IMR-90 (cell line): ENCODE measurements around the gene DSCAM. TPM values are rescaled to one million over a fixed set of nuclear protein-coding genes. Genes with fewer than 3 reads are reported as not detected.

ENCODE experiments used
- ATAC-seq: fragments of 200-7000 bp; cut with Tn5 transposase; 2 replicates; pipeline ENCODE4 v1.9.1; 2020; ENCODE audit warnings: low read depth, mild to moderate bottlenecking, moderate library complexity
- BruUV-seq: library from RNA; stranded (reverse); fragments of 400-500 nt; replicated peaks from 2 replicates; lab custom pipeline; 2021; lab: Mats Ljungman, UMichigan
- CTCF ChIA-PET: fragments of 300-600 bp; formaldehyde crosslinking; extraction: SDS; loops from one replicate; lab custom pipeline; 2021; ENCODE audit warnings: antibody characterized with exemption; lab: Yijun Ruan, JAX
- POLR2A ChIA-PET: fragments of 300-600 bp; sonication (Branson Sonifier 250); formaldehyde crosslinking; loops from one replicate; lab custom pipeline; 2022; ENCODE audit warnings: antibody characterized with exemption; ENCODE audit not compliant: unreplicated experiment; lab: Charles Lee
- DNase-seq: peaks from one replicate; pipeline ENCODE4 v3.0.0; 2013
- H2AFZ ChIP-seq: replicated peaks from 2 replicates; pipeline ENCODE3; 2013; ENCODE audit warnings: low read length, mild to moderate bottlenecking; ENCODE audit not compliant: poor library complexity
- H2AK5ac ChIP-seq: 2 replicates; pipeline ENCODE4 v1.6.1; 2013; ENCODE audit warnings: low read depth, low read length, inconsistent platforms
- H2AK9ac ChIP-seq: replicated peaks from 2 replicates; pipeline ENCODE3; 2013; ENCODE audit warnings: mild to moderate bottlenecking, low read depth, low read length, moderate library complexity; ENCODE audit not compliant: poor library complexity
- H2BK120ac ChIP-seq: 2 replicates; pipeline ENCODE4 v1.6.1; 2013; ENCODE audit warnings: low read depth, low read length, inconsistent platforms
- H2BK15ac ChIP-seq: 3 replicates; pipeline ENCODE4 v1.6.1; 2013; ENCODE audit warnings: low read depth, low read length, inconsistent platforms
- H2BK20ac ChIP-seq: 2 replicates; pipeline ENCODE4 v1.6.1; 2013; ENCODE audit warnings: low read depth, mild to moderate bottlenecking, inconsistent platforms, low read length, moderate library complexity
- H2BK5ac ChIP-seq: 2 replicates; pipeline ENCODE4 v1.6.1; 2013; ENCODE audit warnings: mild to moderate bottlenecking, low read depth, low read length, inconsistent platforms; ENCODE audit not compliant: poor library complexity, severe bottlenecking
- H3K14ac ChIP-seq: replicated peaks from 2 replicates; pipeline ENCODE4 v1.6.1; 2013; ENCODE audit warnings: low read depth, low read length, inconsistent platforms
- H3K18ac ChIP-seq: 2 replicates; pipeline ENCODE4 v1.6.1; 2013; ENCODE audit warnings: low read depth, low read length, control low read depth
- H3K23ac ChIP-seq: 2 replicates; pipeline ENCODE4 v1.6.1; 2013; ENCODE audit warnings: low read depth, low read length, inconsistent platforms
- H3K27ac ChIP-seq: 2 replicates; pipeline ENCODE4 v1.5.1; 2013; ENCODE audit warnings: mild to moderate bottlenecking, control low read depth, low read length; ENCODE audit not compliant: insufficient read depth
- H3K27me3 ChIP-seq: 2 replicates; pipeline ENCODE4 v1.6.1; 2013; ENCODE audit warnings: low read length; ENCODE audit not compliant: control insufficient read depth, insufficient read depth
- H3K36me3 ChIP-seq: 2 replicates; pipeline ENCODE4 v1.6.1; 2013; ENCODE audit warnings: low read length, mixed read lengths; ENCODE audit not compliant: control insufficient read depth, insufficient read depth
- H3K4ac ChIP-seq: 2 replicates; pipeline ENCODE4 v1.6.1; 2013; ENCODE audit warnings: low read depth, low read length, inconsistent platforms
- H3K4me1 ChIP-seq: 2 replicates; pipeline ENCODE4 v1.6.1; 2013; ENCODE audit warnings: low read length, mixed read lengths; ENCODE audit not compliant: control insufficient read depth, insufficient read depth
- H3K4me2 ChIP-seq: 2 replicates; pipeline ENCODE4 v1.6.1; 2013; ENCODE audit warnings: low read depth, mild to moderate bottlenecking, control low read depth, low read length, moderate library complexity
- H3K4me3 ChIP-seq: 2 replicates; pipeline ENCODE4 v1.5.1; 2013; ENCODE audit warnings: low read depth, mild to moderate bottlenecking, control low read depth, low read length, moderate library complexity; ENCODE audit not compliant: insufficient read depth
- H3K56ac ChIP-seq: 2 replicates; pipeline ENCODE4 v1.6.1; 2013; ENCODE audit warnings: low read length, inconsistent platforms; ENCODE audit not compliant: insufficient read depth; ENCODE audit errors: extremely low read depth
- H3K79me1 ChIP-seq, 2 experiments: 2 replicates each; pipeline ENCODE4 v1.6.1; 2013; ENCODE audit warnings: low read length in 2 of 2, inconsistent platforms in 1 of 2, low read depth in 1 of 2
- H3K9ac ChIP-seq: 2 replicates; pipeline ENCODE4 v1.6.1; 2013; ENCODE audit warnings: low read depth, low read length, control low read depth
- H3K9me1 ChIP-seq: 2 replicates; pipeline ENCODE4 v1.6.1; 2013; ENCODE audit warnings: low read length, inconsistent platforms; ENCODE audit not compliant: insufficient read depth
- H3K9me3 ChIP-seq: 2 replicates; pipeline ENCODE4 v1.6.1; 2013; ENCODE audit warnings: low read length; ENCODE audit not compliant: control insufficient read depth, insufficient read depth
- H4K20me1 ChIP-seq: 2 replicates; pipeline ENCODE4 v1.6.1; 2013; ENCODE audit warnings: low read length, inconsistent platforms; ENCODE audit not compliant: insufficient read depth
- H4K5ac ChIP-seq: 2 replicates; pipeline ENCODE4 v1.6.1; 2013; ENCODE audit warnings: mild to moderate bottlenecking, low read depth, low read length, control low read depth
- H4K8ac ChIP-seq, 2 experiments: 2 replicates each; pipeline ENCODE4 v1.6.1; 2013; ENCODE audit warnings: low read depth in 2 of 2, low read length in 2 of 2, control low read depth in 1 of 2, inconsistent platforms in 1 of 2
- H4K91ac ChIP-seq: 2 replicates; pipeline ENCODE4 v1.6.1; 2013; ENCODE audit warnings: low read depth, low read length, inconsistent platforms; ENCODE audit not compliant: insufficient read depth
- BHLHE40 ChIP-seq: fragments of 150-350 bp; IDR thresholded peaks from 2 replicates; pipeline ENCODE4 v1.6.1; 2016; ENCODE audit warnings: mild to moderate bottlenecking, low read depth, low read length
- CEBPB ChIP-seq: IDR thresholded peaks from 2 replicates; pipeline ENCODE4 v1.6.1; 2012; ENCODE audit warnings: low read depth, low read length, improper control_type of control experiment
- CHD1 ChIP-seq: IDR thresholded peaks from 2 replicates; pipeline ENCODE4 v1.6.1; 2012; ENCODE audit warnings: low read depth, low read length, improper control_type of control experiment
- CTCF ChIP-seq: conservative IDR thresholded peaks from 2 replicates; pipeline ENCODE4 v1.5.1; 2012; ENCODE audit warnings: mild to moderate bottlenecking, low read depth, low read length, improper control_type of control experiment
- ELK1 ChIP-seq: fragments of 150-350 bp; IDR thresholded peaks from 2 replicates; pipeline ENCODE4 v1.6.1; 2016; ENCODE audit warnings: low read depth, mild to moderate bottlenecking, low read length, moderate library complexity, borderline replicate concordance
- FOS ChIP-seq: fragments of 150-350 bp; IDR thresholded peaks from 2 replicates; pipeline ENCODE4 v1.6.1; 2016; ENCODE audit warnings: low read depth, low read length
- MAFK ChIP-seq: IDR thresholded peaks from 2 replicates; pipeline ENCODE4 v1.6.1; 2012; ENCODE audit warnings: low read depth, low read length, improper control_type of control experiment
- MAZ ChIP-seq: IDR thresholded peaks from 2 replicates; pipeline ENCODE4 v1.6.1; 2012; ENCODE audit warnings: low read depth, mild to moderate bottlenecking, low read length, improper control_type of control experiment, moderate library complexity, borderline replicate concordance
- MXI1 ChIP-seq: IDR thresholded peaks from 2 replicates; pipeline ENCODE4 v1.6.1; 2012; ENCODE audit warnings: low read depth, mild to moderate bottlenecking, low read length, moderate library complexity, borderline replicate concordance
- NFE2L2 ChIP-seq: fragments of 150-350 bp; IDR thresholded peaks from 2 replicates; pipeline ENCODE4 v1.6.1; 2016; ENCODE audit warnings: low read depth, mild to moderate bottlenecking, low read length
- POLR2A ChIP-seq: IDR thresholded peaks from 2 replicates; pipeline ENCODE4 v1.6.1; 2012; ENCODE audit warnings: mild to moderate bottlenecking, low read depth, low read length
- RAD21 ChIP-seq: IDR thresholded peaks from 2 replicates; pipeline ENCODE4 v1.6.1; 2012; ENCODE audit warnings: low read length, improper control_type of control experiment
- RCOR1 ChIP-seq: IDR thresholded peaks from 2 replicates; pipeline ENCODE4 v1.6.1; 2012; ENCODE audit warnings: mild to moderate bottlenecking, low read length, improper control_type of control experiment; ENCODE audit not compliant: insufficient replicate concordance
- RFX5 ChIP-seq: IDR thresholded peaks from 2 replicates; pipeline ENCODE4 v1.8.0; 2012; ENCODE audit warnings: low read depth, mild to moderate bottlenecking, low read length, moderate library complexity
- SMC3 ChIP-seq: fragments of 150-350 bp; IDR thresholded peaks from 2 replicates; pipeline ENCODE4 v1.6.1; 2016; ENCODE audit warnings: low read depth, mild to moderate bottlenecking, antibody characterized with exemption, low read length, moderate library complexity
- USF2 ChIP-seq: fragments of 150-350 bp; IDR thresholded peaks from 2 replicates; pipeline ENCODE4 v1.6.1; 2017; ENCODE audit warnings: mild to moderate bottlenecking, antibody characterized with exemption, low read length, low read depth
- WGBS, 2 experiments: methylation state at CpG; one replicate each; pipeline versions ENCODE4 v1.1.5 to v1.1.7; 2013; ENCODE audit warnings: missing lambda C conversion rate in 2 of 2; ENCODE audit not compliant: insufficient read length in 1 of 2; ENCODE audit errors: extremely low coverage in 2 of 2; 5-methylcytosine and 5-hydroxymethylcytosine counted together
- dilution Hi-C: fragments of 300-500 bp; cut with HindIII; formaldehyde crosslinking; loops from one replicate; pipeline ENCODE4 v1.14.3; 2018; ENCODE audit warnings: low sequenced_read_pairs; ENCODE audit not compliant: unreplicated experiment
- in situ Hi-C: fragments of 300-500 bp; cut with MboI; formaldehyde crosslinking; loops from 3 replicates; pipeline ENCODE4 v1.14.3; 2019; ENCODE audit warnings: low sequenced_read_pairs, inconsistent platforms, mixed read lengths
- intact Hi-C: fragments of 100-400 bp; cut with micrococcal nuclease; formaldehyde crosslinking; loops from 2 replicates; pipeline ENCODE4 v1.10.0; 2022
- polyA plus RNA-seq, 3 experiments: library from polyadenylated mRNA; depleted of rRNA; stranded (reverse); fragments of >200 nt; gene quantifications; 2 replicates each; pipeline ENCODE4 v1.2.3, GENCODE V29; 2012; ENCODE audit warnings: low replicate concordance in 1 of 3
- total RNA-seq: library from RNA; depleted of rRNA; stranded (reverse); fragments of >200 nt; gene quantifications from 2 replicates; pipeline ENCODE4 v1.2.3, GENCODE V29; 2012

Gene DSCAM
- total and polyA plus RNA-seq, 2 of the 4 experiments (the other 2 are of a cell fraction) = under 0.01 to 0.02 TPM

- no peak for TF ChIP-seq CHD1
- TF ChIP-seq RAD21 = no peak
- TF ChIP-seq MAFK = no peak
- no peak for TF ChIP-seq SMC3
- no peak for TF ChIP-seq CEBPB
- no peak for TF ChIP-seq NFE2L2
- no peak for TF ChIP-seq POLR2A
- TF ChIP-seq MXI1 = no peak
- no peak for TF ChIP-seq MAZ
- TF ChIP-seq BHLHE40 = no peak
- TF ChIP-seq RCOR1 = no peak
- TF ChIP-seq CTCF = no peak
- TF ChIP-seq USF2 = no peak
- TF ChIP-seq FOS = no peak
- TF ChIP-seq RFX5 = no peak
- no peak for TF ChIP-seq ELK1
- dilution Hi-C loops (no loop called here), in situ Hi-C loops (no loop called here), intact Hi-C loops (no loop called here)
- H4K8ac ChIP-seq = no peak overlapping the region
- no peaks in the 10 kb centered on the region for H3K79me1 ChIP-seq
- H2AK9ac ChIP-seq = no peak overlapping the region
- no peaks in the 10 kb centered on the region for H3K4me1 ChIP-seq
- DNase-seq = no peak
- no peak overlapping the region for H4K91ac ChIP-seq
- H3K4me2 ChIP-seq = no peak overlapping the region
- H4K20me1 ChIP-seq = no peaks in the 10 kb centered on the region
- no peak overlapping the region for H3K4me3 ChIP-seq
- no peak overlapping the region for H3K27ac ChIP-seq
- H3K9me3 ChIP-seq = peaks cover 31% of the 10 kb centered on the region
- no peak overlapping the region for H3K23ac ChIP-seq
- H3K18ac ChIP-seq = no peak overlapping the region
- no peak overlapping the region for H2BK20ac ChIP-seq
- no peaks in the 10 kb centered on the region for H3K27me3 ChIP-seq
- H3K4ac ChIP-seq = no peak overlapping the region
- no peak overlapping the region for H3K56ac ChIP-seq
- H2BK120ac ChIP-seq = no peak overlapping the region
- WGBS, 2 experiments = no CpG with 5 or more reads among the region's 4 CpGs
- H3K9me1 ChIP-seq = no peaks in the 10 kb centered on the region
- no peak for ATAC-seq
- H3K14ac ChIP-seq = no peak overlapping the region
- H3K36me3 ChIP-seq = no peaks in the 10 kb centered on the region
- no peak overlapping the region for H2AFZ ChIP-seq
- H2AK5ac ChIP-seq = no peak overlapping the region
- no peak overlapping the region for H4K5ac ChIP-seq
- BruUV-seq = no TSS peak
- ChIA-PET CTCF (no interaction called here), POLR2A (no interaction called here)
- no peak overlapping the region for H2BK15ac ChIP-seq
- H2BK5ac ChIP-seq = no peak overlapping the region
- no peak overlapping the region for H3K9ac ChIP-seq
Measured at GRCh38 chr21:40272037-40272436, 574.9 kb downstream of the DSCAM start.
